HG03066 (cell line): ENCODE data around the gene ATP6V0A4.
"Not testable (repeated sequence)": the region's sequence is repeated elsewhere in the genome, so short reads cannot be mapped to it uniquely, and the experiment has no call there.

ENCODE experiments used
- ATAC-seq: cut with Tn5 transposase; IDR thresholded peaks from one replicate; pipeline ENCODE4 v1.9.1; 2021; ENCODE audit warnings: low read depth; ENCODE audit not compliant: unreplicated experiment

The ATP6V0A4 gene

DNA sequence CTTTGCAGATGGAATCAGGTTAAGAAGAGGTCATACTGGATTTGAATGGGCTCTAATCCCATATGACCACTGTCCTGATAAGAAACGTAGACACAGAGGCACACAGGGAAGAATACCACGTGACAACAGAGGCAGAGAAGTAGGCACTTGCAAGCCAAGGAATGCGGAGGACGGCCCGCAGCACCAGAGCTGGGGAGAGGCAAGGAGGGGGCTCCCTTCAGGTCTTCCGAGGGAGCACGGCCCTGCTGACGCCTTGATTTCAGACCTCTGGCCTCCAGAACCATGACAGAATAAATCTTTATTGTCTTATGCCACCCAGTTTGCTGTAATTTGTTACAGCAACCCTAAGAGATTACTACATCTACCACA is 44.9 kb downstream of the ATP6V0A4 start:
- no peak for ATAC-seq

DNA sequence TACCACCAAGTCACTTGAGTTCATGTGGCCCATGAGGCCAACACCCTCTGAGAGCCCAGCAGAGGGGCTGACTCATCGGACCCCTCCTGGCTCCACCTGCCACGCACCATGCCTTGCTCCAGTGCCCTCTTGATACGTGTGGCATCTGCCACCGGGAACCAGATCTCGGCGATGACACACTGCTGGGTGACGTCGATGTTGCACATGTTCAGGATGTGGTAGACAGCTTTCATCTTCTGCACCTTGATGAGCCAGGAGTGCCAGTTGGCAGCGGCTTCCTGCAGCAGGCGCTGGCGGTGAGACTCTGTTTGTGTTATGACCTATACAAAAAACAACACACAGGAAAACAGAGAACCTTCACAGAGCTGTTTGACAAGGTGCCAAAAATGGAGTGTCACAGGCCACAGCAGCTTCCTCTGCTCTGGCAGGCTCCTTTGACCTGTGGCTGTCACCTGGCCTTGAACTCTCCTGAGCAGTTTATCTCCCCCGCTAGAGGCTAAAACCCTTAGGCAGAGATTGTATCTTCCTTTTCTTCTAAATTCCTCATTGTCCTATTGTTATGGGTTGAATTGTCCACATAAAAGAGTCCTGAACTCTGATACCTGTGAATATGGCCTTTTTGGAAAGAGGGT is 45.4 kb downstream of the ATP6V0A4 start:
- ATAC-seq: no peak

DNA sequence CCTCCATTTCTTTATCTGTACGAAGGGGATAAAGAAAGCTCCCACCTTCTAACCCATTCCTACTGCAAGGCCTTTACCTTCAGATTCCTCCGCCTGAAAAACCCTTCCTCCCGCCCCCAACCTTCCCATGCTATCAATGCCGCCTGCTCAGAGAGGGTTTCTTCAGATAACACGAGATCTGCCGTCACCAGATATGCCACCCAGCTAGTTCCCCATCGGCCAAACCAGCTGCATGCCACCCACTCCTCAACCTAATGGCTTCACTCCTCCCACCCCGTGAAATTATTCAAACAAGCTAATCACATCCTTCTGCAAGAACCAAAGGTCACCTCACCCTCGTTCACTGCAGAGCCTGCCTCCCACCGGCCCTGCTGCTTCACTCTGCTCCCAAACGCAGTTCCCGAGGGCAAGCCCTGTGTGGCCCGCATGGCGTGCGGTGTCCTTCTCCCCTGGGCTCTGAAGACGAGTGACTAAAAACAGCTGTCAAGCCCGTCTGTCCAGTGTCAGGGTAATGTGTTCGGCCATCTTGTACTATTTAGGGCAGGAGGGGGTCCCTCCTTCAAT is 47.0 kb downstream of the ATP6V0A4 start:
- ATAC-seq: no peak

DNA sequence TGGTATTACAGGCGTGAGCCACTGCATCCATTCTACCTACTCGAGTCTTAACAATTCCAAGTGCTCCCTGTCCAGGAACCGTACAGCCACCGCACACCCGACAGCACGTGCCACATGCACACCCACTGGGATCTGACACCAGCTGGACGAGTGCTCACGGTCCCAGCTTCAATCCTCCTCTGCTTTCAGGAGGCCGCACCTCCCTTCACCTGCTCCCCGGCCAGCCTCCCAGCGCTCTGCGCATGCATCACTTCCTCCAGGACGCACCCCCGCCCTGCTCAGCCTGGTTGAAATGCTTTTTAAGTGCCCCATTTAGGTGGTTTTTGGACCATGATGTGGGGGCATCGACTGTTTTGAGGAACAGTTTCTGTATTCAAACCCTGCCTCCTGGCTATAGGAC is 47.5 kb downstream of the ATP6V0A4 start:
- ATAC-seq: no peak

DNA sequence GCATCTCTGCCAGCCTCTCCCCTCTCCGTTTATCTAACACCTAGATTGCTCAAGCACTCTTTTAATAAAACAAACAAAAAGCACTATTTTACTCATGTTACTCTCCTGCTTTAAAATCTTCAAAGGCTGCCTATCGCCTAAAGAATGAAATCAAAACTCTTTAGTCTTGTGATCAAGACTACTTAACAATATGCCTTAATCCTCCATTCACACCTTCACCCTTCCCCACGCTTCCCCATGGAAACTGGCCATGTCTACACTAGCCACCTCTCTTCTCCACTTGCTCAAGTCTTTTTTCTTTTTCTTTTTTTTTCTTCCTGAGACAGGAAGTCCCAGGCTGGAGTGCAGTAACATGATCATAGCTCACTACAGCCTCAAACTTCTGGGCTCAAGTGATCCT is 48.0 kb downstream of the ATP6V0A4 start:
- no peak for ATAC-seq

DNA sequence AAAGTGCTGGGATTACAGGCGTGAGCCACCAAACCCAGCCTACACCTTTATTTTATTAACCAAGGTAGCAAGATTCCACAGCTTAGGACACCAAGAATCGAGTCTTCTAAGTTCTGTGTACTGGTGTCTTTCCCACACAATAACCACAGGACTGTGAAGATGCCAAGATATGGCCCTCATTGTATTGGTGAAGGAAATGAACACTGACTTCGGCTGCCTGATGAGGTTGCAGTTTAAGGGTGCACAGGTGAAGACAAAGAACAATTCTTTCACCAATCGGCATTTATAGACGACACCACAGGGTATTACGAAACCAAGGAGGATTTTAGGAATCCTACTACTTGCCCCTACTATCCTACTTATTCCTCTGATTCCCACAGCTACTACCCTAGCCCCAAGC is 49.3 kb downstream of the ATP6V0A4 start:
- ATAC-seq: no peak

DNA sequence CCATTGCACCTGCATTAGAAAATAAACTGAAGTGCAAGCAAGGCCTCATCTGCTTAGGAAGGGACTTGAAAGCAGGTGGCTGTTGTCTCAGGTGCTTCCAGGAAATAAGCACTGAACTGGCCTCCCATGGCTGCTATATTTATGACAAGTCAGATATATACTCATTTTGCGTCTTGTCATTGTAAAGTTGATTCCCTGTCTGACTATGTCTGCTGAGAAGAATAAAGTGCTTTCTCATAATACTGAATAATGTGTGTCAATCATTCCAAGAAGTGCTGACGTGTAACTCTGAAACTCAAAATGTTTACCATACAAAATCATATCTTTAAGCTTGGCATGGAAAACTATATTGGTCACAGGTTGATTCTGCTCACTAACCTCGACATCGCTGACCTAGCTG is 51.9 kb downstream of the ATP6V0A4 start:
- no peak for ATAC-seq

DNA sequence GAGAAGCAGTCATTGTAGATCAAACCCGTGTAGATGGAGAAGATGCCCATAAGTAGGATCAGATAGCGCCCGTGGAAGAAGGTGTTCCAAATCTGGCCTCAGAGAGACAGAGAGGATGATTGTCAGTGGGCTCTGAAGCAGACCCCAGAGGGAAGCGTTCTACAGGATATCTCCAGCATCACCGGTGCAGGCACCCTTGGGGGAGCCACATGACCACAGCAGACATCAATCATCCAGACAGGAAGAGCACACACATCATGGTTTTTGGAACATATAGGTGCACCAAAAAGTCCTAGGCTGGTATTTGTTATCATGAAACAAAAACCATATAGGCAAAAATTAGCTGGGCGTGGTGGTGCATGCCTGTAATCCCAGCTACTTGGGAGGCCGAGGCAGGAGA is 52.8 kb downstream of the ATP6V0A4 start:
- no peak for ATAC-seq

DNA sequence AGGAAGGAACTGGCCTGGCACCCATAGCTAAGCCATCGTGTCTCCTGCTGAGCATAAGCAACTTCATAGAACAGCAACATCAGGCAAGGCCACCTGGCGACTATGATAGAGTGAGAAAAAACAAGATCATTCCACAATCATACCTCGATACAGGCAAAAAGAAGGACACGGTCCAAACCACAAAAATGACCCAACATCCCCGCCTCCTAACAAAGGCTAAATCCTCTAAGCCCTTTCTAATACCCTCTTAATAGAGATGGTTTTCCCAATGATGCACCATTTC is 56.6 kb downstream of the ATP6V0A4 start:
- no peak for ATAC-seq

DNA sequence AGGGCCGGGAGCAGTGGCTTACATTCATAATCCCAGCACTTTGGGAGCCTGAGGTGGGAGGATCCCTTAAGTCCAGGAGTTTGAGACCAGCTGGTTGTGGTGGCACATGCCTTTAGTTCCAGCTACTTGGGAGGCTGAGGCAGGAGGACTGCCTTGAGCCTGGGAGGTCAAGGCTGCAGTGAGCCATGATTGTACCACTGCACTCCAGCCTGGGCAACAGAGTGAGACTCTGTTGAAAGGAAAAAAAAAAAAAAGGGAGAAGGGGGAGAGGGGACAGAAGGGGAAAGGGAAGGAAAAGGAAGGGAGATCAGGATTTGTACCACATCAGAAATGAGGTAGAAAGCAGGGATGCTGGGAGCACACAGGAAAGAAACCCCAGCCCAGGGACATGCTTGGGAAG is 58.1 kb downstream of the ATP6V0A4 start:
- no peak for ATAC-seq

DNA sequence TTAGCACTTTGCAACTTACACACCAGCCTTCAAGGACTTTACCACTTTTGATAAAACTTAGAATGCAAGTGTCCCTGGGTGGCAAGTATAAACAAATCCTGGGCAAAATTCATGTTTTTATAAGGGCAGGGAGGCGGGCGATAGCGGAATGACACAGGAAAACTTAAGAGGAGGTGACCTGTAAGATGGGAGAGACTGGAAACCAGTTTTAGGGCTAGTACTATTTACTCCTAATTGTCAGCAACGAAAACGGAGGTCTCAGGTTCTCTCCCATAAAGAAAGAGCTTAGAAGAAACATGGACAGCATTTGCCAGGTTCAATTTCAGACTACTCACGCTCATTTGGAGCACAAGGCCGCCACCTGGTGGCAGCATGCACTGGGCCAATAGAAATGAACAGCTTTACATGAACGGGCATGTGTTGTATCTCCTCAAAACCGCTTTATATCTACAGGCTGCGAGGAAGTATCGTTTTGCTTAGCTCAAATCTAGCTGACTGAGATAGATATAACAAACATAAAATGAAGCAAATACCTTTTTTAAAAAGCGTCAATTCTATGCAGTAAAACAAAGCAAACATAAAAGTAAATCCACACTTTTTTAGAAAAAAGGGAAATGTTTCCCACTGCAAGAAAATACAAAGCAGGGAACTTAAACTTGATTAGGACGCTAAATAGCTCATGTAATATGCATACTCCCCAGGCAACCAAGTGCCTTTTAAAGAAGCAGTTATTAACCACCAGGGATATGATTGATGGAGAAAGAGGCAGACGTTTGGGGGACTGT is 59.3 kb downstream of the ATP6V0A4 start:
- ATAC-seq: peak; percentile 89

DNA sequence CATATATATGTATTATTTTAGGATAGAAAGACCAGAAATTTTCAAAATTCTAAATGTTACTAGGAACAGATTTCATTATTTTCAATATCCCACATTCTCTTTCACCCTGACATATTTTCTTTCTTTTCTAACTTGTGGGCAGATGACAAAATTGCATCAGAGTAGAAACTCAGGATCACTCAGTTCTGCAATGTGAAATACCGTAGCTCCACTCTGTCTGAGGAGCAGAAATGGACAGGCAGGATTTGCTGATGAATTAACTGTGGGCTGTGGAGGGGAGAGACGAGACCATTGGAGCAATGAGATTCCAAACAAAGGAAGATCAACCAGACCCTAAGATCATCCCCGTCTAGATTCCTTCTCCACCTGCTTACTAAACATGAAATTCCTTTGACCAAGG is 59.9 kb downstream of the ATP6V0A4 start:
- ATAC-seq: no peak

DNA sequence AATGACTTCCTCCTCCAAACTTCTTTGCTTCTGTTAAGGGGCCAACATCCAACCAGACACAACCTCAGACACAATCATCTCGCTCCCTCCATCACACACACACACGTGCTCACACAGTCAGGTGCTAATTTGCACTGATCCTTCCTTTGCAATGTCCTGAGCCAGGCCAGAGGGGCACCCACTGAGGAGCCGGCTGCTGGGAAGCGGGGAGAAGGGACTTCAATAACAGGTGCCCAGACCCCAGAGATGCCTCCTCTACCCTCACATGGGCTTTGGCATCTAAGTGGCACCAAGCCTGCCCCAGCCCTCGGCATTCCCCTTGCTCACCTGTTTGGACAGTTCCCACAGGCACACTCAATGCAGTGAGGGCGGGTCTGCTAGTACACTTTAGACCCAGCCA is 62.6 kb downstream of the ATP6V0A4 start:
- ATAC-seq: no peak

DNA sequence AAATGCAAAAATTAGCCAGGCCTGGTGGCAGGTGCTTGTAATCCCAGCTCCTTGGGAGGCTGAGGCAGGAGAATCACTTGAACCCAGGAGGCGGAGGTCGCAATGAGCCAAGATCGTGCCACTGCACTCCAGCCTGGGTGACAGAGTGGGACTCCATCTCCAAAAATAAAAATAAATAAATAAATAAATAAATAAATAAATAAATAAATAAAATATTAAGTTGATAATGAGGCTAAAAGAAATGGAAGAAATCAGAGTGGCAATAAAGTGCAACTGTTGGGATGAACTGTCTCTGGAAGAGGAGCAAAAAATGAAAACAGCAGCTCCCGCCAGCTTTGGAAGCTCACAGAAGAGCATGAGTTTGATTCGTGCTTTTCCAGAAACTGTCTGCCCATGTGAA is 66.3 kb downstream of the ATP6V0A4 start:
- ATAC-seq: not testable (repeated sequence)

DNA sequence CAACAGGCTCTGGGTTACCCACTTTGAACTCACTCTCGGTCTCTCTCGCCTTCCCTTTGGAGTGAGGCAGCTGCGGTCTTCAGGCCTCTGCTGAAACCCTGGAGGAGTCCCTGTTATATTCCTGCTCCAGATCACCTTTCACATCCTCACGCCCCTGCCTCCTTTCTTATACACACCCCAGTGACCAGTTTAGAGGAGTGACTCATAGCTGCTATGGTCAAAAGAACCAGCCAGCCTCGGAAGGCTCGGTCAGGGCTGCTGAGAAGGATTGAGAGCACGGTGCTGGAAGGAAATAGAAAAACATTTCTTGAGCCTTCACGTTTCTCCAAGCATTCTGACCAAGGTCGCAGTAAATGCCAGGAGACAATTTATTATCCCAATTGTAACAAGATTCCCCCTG is 68.6 kb downstream of the ATP6V0A4 start:
- ATAC-seq: no peak

DNA sequence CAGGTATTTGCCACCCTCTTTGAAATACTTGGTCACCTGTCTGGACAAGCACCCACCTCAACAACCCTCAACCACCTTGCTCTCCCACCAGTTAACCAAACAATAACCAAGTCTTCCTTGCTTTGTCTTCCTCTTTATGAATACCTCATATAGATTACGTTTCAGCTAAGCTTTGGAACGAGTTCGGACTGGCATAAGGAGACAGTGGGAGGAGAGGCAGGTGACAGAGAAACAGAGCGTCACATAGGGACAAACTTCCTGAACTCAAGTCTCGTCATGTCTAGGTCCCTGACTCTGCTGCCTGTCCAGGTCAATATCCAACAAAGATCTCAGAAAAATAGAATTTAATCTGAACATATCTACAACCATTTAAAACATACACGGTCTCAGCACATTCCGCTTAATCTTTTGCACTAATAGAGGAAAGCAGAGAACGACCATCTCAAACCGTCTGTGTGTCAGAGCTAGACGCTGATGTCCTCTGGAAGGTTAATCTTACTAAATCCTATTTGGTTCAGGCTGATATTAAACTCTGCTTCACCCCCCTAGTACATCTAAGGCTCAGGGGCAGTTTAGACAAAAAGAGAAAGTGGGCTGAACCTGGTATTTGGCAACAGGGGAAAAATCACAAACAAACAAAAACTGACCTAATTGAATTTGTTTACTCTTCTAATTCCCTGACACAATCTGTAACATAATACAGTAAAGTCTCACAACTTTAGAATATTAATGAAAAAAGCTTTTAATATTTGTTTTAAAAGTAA is 70.5 kb downstream of the ATP6V0A4 start:
- ATAC-seq: no peak

DNA sequence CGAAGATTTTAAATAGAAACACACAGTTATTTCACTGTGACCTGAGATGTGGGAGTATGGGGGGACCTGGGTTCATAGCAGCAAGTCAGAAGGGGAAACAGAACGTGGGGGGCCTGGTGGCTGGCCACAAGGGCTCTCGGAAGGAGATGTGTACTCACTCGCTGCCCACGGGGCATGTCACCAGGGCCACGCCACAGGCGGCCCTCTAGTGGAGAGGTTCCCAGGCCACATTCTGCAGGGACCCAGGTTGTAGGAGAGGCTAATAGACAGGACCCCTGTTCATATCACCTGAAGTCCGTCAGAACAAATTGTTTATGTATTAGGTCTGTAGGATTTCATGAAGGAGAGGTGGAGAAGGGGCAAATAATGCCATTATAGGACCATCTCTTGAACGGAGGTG is 71.7 kb downstream of the ATP6V0A4 start:
- ATAC-seq: no peak

DNA sequence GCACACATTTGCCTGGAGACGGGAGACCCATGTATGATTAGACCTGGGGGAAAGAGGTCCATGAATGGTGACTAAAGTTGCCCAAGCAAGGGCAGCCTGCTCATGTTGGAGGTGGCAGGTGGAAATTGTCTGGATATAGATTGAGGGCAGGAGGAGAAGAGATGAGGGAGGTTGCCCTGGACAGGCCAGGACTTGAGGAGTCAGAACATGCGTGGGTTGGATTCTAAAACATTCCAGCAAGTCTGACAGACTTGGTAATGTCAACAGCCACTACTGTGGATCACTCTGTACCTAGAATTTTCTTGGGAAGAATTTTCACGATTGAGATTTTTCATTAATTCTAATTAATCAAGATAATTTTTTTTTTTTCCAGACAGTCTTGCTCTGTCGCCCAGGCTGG is 77.7 kb downstream of the ATP6V0A4 start:
- ATAC-seq: no peak

DNA sequence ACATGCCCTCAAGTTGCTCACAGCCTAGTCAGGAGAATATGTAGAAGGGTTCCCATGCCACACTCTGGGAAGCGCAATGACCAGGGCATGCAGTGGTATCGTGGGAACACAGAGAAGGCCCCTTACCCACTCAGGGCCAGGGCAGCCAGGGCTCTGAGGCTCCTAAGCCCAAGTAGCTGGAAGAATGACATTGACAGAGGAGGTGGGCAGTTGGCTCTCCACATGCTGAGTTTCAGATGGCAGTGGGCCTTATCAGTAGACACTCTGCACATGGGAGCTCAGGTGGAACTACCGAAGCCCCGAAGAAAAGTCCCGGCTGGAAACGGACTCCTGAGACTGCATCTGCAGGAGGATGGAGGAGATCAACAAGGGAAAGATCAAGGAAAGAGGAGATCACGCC is 81.1 kb downstream of the ATP6V0A4 start:
- ATAC-seq: no peak

DNA sequence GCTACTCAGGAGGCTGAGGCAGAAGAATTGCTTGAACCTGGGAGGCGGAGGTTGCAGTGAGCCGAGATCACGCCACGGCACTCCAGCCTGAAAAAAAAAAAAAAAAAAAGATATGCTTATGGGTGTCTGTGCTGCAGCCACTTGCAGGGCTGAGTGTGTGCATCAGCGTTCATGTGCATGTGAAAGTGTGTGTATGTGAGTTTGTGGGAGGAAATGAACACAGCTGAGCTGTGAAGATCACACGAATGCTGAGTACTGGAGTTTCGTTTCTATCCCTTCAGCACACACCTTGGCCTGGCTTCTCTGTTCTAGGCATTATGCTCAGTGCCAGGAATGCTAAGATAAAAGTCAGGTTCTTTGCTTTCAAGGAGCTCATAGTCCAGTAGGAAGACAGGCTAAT is 84.8 kb downstream of the ATP6V0A4 start:
- no peak for ATAC-seq

DNA sequence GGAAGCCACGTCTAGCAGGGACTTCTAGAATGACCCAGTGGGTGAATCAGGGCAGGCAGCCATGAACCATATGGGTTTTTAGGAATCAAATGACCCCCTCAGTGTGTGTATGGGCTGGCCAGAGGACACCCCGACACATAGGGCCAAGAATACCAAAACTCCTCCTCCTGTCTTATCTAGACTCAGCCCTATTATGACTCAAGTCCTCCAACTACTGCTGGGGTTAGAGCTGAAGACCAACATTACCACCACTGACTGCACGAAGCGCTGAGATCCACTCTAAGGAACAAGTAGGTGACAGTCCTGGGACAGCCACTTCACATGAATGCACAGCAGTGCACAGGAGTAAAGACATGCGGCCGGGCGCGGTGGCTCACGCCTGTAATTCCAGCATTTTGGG is 85.3 kb downstream of the ATP6V0A4 start:
- no peak for ATAC-seq
